HCT116 (cell line): ENCODE results near the gene GDPD5. TPM values are rescaled to one million over a fixed set of nuclear protein-coding genes. Genes with fewer than 3 reads are reported as not detected.

Experiments used
- ATAC-seq: fragments of 200-7000 bp; cut with Tn5 transposase; 2 replicates; pipeline ENCODE4 v1.9.1; 2020; ENCODE audit warnings: mild to moderate bottlenecking, moderate library complexity
- BruUV-seq: library from RNA; stranded (reverse); fragments of 400-500 nt; replicated peaks from 2 replicates; lab custom pipeline; 2021; lab: Mats Ljungman, UMichigan
- CTCF ChIA-PET: fragments of 300-600 bp; sonication (Branson Sonifier 250); formaldehyde crosslinking; loops from one replicate; lab custom pipeline; 2021; ENCODE audit warnings: antibody characterized with exemption; lab: Charles Lee
- POLR2A ChIA-PET: fragments of 300-600, 350-600 bp; sonication (Branson Sonifier 250); formaldehyde crosslinking; loops from one replicate; lab custom pipeline; 2021; ENCODE audit warnings: antibody characterized with exemption; lab: Charles Lee
- RAD21 ChIA-PET, 2 experiments: fragments of 300-600 bp; sonication (Branson Sonifier 250); formaldehyde crosslinking; loops; one replicate each; lab custom pipeline; 2023; ENCODE audit warnings: low total read pairs in 2 of 2; ENCODE audit not compliant: uncharacterized antibody in 2 of 2, unreplicated experiment in 2 of 2, low non-redundant PET in 1 of 2; lab: Charles Lee
- DNase-seq: peaks from one replicate; pipeline ENCODE4 v3.0.0-alpha.2; 2010; ENCODE audit warnings: low read depth, low spot score
- H2AFZ ChIP-seq: fragments of 200-600 bp; shearing (Covaris generic), sonication (generic); 2 replicates; pipeline ENCODE4 v1.6.1; 2017; ENCODE audit warnings: low read depth, mixed run types, mixed read lengths, antibody characterized with exemption, low read length; ENCODE audit not compliant: poor library complexity, severe bottlenecking
- H3K27ac ChIP-seq: 2 replicates; pipeline ENCODE4 v1.5.1; 2012; ENCODE audit warnings: low read depth, low read length
- H3K27me3 ChIP-seq: fragments of 200-600 bp; sonication (generic); 2 replicates; pipeline ENCODE4 v1.6.1; 2016; ENCODE audit warnings: mixed run types, low read length, mixed read lengths; ENCODE audit not compliant: insufficient read depth
- H3K36me3 ChIP-seq, 2 experiments: fragments of 200-500 bp in 1 of 2; fragments of 200-600 bp in 1 of 2; sonication (Bioruptor generic) in 1 of 2; sonication (generic) in 1 of 2; 2 replicates each; pipeline versions ENCODE4 v1.5.1 to v1.6.1; 2014 to 2016; ENCODE audit warnings: low read length in 2 of 2, inconsistent platforms in 1 of 2, mixed read lengths in 1 of 2, mixed run types in 1 of 2; ENCODE audit not compliant: insufficient read depth in 2 of 2, control insufficient read depth in 1 of 2
- H3K4me1 ChIP-seq, 2 experiments: fragments of 200-600 bp in 1 of 2; sonication (generic) in 1 of 2; 2 replicates each; pipeline versions ENCODE4 v1.5.1 to v1.6.1; 2012 to 2017; ENCODE audit warnings: low read length in 2 of 2, inconsistent platforms in 1 of 2, mild to moderate bottlenecking in 1 of 2, mixed read lengths in 1 of 2, mixed run types in 1 of 2, moderate library complexity in 1 of 2; ENCODE audit not compliant: insufficient read depth in 2 of 2, control insufficient read depth in 1 of 2
- H3K4me2 ChIP-seq: fragments of 200-600 bp; sonication (generic); 2 replicates; pipeline ENCODE4 v1.6.1; 2017; ENCODE audit warnings: mixed run types, low read length, mixed read lengths
- H3K4me3 ChIP-seq, 2 experiments: fragments of 200-600 bp in 1 of 2; sonication (generic) in 1 of 2; replicated peaks in 1 of 2; 2 replicates each; pipeline ENCODE4 v1.5.1; 2011 to 2016; ENCODE audit warnings: low read length in 2 of 2, control low read depth in 1 of 2, low read depth in 1 of 2, mild to moderate bottlenecking in 1 of 2, mixed read lengths in 1 of 2, mixed run types in 1 of 2
- H3K79me2 ChIP-seq: fragments of 200-600 bp; sonication (generic); 2 replicates; pipeline ENCODE4 v1.6.1; 2017; ENCODE audit warnings: mild to moderate bottlenecking, mixed run types, low read length, moderate library complexity, mixed read lengths; ENCODE audit not compliant: insufficient read depth
- H3K9ac ChIP-seq: fragments of 200-600 bp; sonication (generic); 2 replicates; pipeline ENCODE4 v1.6.1; 2016; ENCODE audit warnings: low read length, mixed read lengths
- H3K9me2 ChIP-seq: fragments of 200-600 bp; sonication (generic), shearing (Covaris generic); 2 replicates; pipeline ENCODE4 v1.6.1; 2017; ENCODE audit warnings: mixed run types, mild to moderate bottlenecking, moderate library complexity; ENCODE audit not compliant: insufficient read depth
- H3K9me3 ChIP-seq, 2 experiments: fragments of 200-500 bp in 1 of 2; fragments of 200-600 bp in 1 of 2; sonication (Bioruptor generic) in 1 of 2; sonication (generic) in 1 of 2; 2 replicates each; pipeline ENCODE4 v1.6.1; 2014 to 2017; ENCODE audit warnings: low read length in 2 of 2, mixed read lengths in 2 of 2, inconsistent platforms in 1 of 2, low read depth in 1 of 2, mild to moderate bottlenecking in 1 of 2, mixed run types in 1 of 2, moderate library complexity in 1 of 2; ENCODE audit not compliant: control insufficient read depth in 1 of 2, insufficient read depth in 1 of 2
- H4K20me1 ChIP-seq: fragments of 200-600 bp; sonication (generic), shearing (Covaris generic); 2 replicates; pipeline ENCODE4 v1.6.1; 2017; ENCODE audit warnings: mixed run types, mild to moderate bottlenecking, moderate library complexity; ENCODE audit not compliant: insufficient read depth
- CEBPB ChIP-seq: IDR thresholded peaks from 2 replicates; pipeline ENCODE4 v1.6.1; 2012; ENCODE audit warnings: low read depth
- ELF1 ChIP-seq: IDR thresholded peaks from 2 replicates; pipeline ENCODE4 v1.6.1; 2012; ENCODE audit warnings: low read depth, borderline replicate concordance
- EZH2 ChIP-seq: fragments of 200-600 bp; sonication (generic); IDR thresholded peaks from 2 replicates; pipeline ENCODE4 v1.6.1; 2017; ENCODE audit warnings: antibody characterized with exemption, mixed run types
- POLR2A ChIP-seq: IDR thresholded peaks from 2 replicates; pipeline ENCODE4 v1.7.0; 2011; ENCODE audit warnings: borderline replicate concordance; ENCODE audit not compliant: insufficient read depth, insufficient read length; ENCODE audit errors: extremely low read depth
- POLR2AphosphoS5 ChIP-seq: IDR thresholded peaks from 2 replicates; pipeline ENCODE4 v1.6.1; 2011; ENCODE audit warnings: mild to moderate bottlenecking, low read depth, low read length, moderate library complexity
- RAD21 ChIP-seq: IDR thresholded peaks from 2 replicates; pipeline ENCODE4 v1.6.1; 2012; ENCODE audit warnings: low read depth, mild to moderate bottlenecking
- SP1 ChIP-seq: IDR thresholded peaks from 2 replicates; pipeline ENCODE4 v1.6.1; 2012; ENCODE audit warnings: low read depth
- SRF ChIP-seq: IDR thresholded peaks from 2 replicates; pipeline ENCODE4 v1.6.1; 2012; ENCODE audit warnings: low read depth
- YY1 ChIP-seq: IDR thresholded peaks from 2 replicates; pipeline ENCODE4 v1.6.1; 2011; ENCODE audit warnings: low read length, low read depth, moderate library complexity, mild to moderate bottlenecking; ENCODE audit not compliant: insufficient replicate concordance; ENCODE audit errors: extremely low read depth
- ZNF274 ChIP-seq: fragments of 200-500 bp; sonication (Bioruptor generic); IDR thresholded peaks from 2 replicates; pipeline ENCODE4 v1.6.1; 2014; ENCODE audit warnings: mild to moderate bottlenecking, low read depth, low read length, inconsistent platforms
- intact Hi-C: fragments of 100-400 bp; cut with micrococcal nuclease; formaldehyde crosslinking; loops from 2 replicates; pipeline ENCODE4 v1.10.0; 2022
- total RNA-seq: library from RNA; stranded (reverse); gene quantifications from one replicate; pipeline ENCODE4 v1.2.1, GENCODE V29; 2021; ENCODE audit not compliant: unreplicated experiment
- TF ChIP-seq, protein P1 (sequence below), 3 experiments: fragments of 200-600 bp in 1 of 3; sonication (generic) in 1 of 3; IDR thresholded peaks in 2 of 3; conservative IDR thresholded peaks in 1 of 3; 2 replicates each; pipeline ENCODE4 v1.5.1; 2012 to 2017; ENCODE audit warnings: low read depth in 2 of 3, low read length in 2 of 3, antibody characterized with exemption in 1 of 3, borderline replicate concordance in 1 of 3, control low read depth in 1 of 3, mild to moderate bottlenecking in 1 of 3, mixed read lengths in 1 of 3, mixed run types in 1 of 3, moderate library complexity in 1 of 3; ENCODE audit not compliant: insufficient read depth in 1 of 3
- TF ChIP-seq, protein P2 (sequence below): IDR thresholded peaks from 2 replicates; pipeline ENCODE4 v1.6.1; 2011; ENCODE audit warnings: mild to moderate bottlenecking, low read length, moderate library complexity; ENCODE audit not compliant: insufficient replicate concordance; ENCODE audit errors: extremely low read depth

The GDPD5 gene
- total RNA-seq, 1 experiment from 2014 or later = 27.5 TPM

GRCh38 chr11:75502138-75502537 lies 23.6 kb downstream of the GDPD5 start:
- no peak overlapping the region for H3K4me3 ChIP-seq
- no peak overlapping the region for H3K27ac ChIP-seq
- ChIA-PET POLR2A (no interaction called here), RAD21 (no interaction called here), CTCF (no interaction called here)
- no peak overlapping the region for H3K9ac ChIP-seq
- H3K9me2 ChIP-seq = no peaks in the 10 kb centered on the region
- ATAC-seq (no peak), DNase-seq (no peak)
- no peaks in the 10 kb centered on the region for H3K36me3 ChIP-seq
- BruUV-seq = no TSS peak
- no peak overlapping the region for H2AFZ ChIP-seq
- no peak overlapping the region for H3K4me2 ChIP-seq
- intact Hi-C loops = no loop called here
- no peaks in the 10 kb centered on the region for H4K20me1 ChIP-seq
- H3K4me1 ChIP-seq = peaks cover 26 to 41% of the 10 kb centered on the region in 2 experiments
- no peaks in the 10 kb centered on the region for H3K79me2 ChIP-seq
- H3K27me3 ChIP-seq = no peaks in the 10 kb centered on the region
- no peaks in the 10 kb centered on the region for H3K9me3 ChIP-seq
- TF ChIP-seq YY1 (no peak), POLR2AphosphoS5 (no peak), ELF1 (no peak), SP1 (no peak), SRF (no peak), POLR2A (no peak), ZNF274 (no peak), EZH2 (no peak), RAD21 (no peak), CEBPB (no peak)
- TF ChIP-seq, protein P1, sequence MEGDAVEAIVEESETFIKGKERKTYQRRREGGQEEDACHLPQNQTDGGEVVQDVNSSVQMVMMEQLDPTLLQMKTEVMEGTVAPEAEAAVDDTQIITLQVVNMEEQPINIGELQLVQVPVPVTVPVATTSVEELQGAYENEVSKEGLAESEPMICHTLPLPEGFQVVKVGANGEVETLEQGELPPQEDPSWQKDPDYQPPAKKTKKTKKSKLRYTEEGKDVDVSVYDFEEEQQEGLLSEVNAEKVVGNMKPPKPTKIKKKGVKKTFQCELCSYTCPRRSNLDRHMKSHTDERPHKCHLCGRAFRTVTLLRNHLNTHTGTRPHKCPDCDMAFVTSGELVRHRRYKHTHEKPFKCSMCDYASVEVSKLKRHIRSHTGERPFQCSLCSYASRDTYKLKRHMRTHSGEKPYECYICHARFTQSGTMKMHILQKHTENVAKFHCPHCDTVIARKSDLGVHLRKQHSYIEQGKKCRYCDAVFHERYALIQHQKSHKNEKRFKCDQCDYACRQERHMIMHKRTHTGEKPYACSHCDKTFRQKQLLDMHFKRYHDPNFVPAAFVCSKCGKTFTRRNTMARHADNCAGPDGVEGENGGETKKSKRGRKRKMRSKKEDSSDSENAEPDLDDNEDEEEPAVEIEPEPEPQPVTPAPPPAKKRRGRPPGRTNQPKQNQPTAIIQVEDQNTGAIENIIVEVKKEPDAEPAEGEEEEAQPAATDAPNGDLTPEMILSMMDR (IDR thresholded peaks at IDR 0.05 in 2 of 3, conservative IDR thresholded peaks at IDR 0.05 in 1 of 3; ENCODE audit: borderline replicate concordance in 1 of 3, insufficient read depth in 1 of 3, low read depth in 2 of 3, low read length in 2 of 3) = no peak
- TF ChIP-seq, protein P2, sequence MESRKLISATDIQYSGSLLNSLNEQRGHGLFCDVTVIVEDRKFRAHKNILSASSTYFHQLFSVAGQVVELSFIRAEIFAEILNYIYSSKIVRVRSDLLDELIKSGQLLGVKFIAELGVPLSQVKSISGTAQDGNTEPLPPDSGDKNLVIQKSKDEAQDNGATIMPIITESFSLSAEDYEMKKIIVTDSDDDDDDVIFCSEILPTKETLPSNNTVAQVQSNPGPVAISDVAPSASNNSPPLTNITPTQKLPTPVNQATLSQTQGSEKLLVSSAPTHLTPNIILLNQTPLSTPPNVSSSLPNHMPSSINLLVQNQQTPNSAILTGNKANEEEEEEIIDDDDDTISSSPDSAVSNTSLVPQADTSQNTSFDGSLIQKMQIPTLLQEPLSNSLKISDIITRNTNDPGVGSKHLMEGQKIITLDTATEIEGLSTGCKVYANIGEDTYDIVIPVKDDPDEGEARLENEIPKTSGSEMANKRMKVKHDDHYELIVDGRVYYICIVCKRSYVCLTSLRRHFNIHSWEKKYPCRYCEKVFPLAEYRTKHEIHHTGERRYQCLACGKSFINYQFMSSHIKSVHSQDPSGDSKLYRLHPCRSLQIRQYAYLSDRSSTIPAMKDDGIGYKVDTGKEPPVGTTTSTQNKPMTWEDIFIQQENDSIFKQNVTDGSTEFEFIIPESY = no peak
